ENCODE results near the gene PRSS57.
"Not testable (repeated sequence)": the region's sequence is repeated elsewhere in the genome, so short reads cannot be mapped to it uniquely, and the experiment has no call there.

The PRSS57 gene

GRCh38 chr19:695352-695949 lies at the start of gene PRSS57:
Gene PRSS57, minus strand, starts transcription at chr19:695452. Its CDS starts 22 bp downstream, at chr19:695430.
- no peak for DNase-seq (ENCODE audit: low spot score)

DNA sequence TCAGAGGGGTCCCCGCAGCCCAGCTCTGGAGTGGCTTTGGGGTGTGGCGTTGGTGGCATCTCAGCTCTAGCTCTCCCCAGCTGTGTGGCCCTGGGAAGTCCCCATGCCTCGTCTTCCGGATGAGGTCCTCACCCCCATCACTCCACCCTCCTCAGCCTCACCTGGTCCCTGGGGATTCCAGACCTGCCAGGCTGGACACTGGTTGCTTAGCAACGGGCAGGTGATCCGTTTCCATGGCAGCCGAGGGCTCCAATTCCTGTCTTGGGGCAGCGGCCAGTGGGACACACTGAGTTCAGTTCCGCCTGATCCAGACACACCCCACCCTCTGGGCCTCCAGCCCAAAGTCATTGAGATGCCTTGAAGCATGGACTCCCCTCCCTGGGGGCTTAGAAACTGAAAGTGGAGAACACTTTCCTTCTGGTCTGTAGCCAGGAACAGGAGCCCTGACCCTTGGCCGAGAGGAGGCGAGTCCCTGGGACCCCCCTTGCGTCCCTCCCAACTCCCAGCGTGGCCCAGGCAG lies 48.0 kb upstream of the PRSS57 start:
- no peak for DNase-seq (ENCODE audit: low spot score)

DNA sequence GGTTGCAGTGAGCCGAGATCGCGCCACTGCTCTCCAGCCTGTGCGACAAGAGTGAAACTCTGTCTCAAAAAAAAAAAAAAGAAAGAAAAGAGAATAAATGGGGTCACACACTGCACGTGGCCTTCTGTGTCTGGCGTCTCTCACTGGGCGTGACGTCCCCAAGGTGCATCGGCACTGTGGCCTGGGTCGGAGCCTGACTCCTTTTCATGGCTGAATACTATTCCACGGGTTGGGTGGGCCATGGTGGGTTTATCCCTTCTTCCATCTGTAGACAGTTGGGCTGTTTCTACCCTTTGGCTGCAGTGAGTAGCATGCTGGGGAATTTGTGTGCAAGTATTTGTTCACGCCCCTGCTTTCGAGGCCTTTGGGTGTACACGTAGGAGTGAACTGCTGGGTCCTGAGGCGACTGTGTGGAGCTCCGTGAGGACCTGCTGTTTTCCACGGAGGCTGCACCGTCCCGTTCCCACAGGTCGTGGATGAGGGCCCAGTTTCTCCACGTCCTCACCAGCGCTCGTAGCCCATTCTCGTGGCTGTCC lies 47.4 kb upstream of the PRSS57 start:
- DNase-seq (ENCODE audit: low spot score): no peak

GRCh38 chr19:741506-742131 lies 46.4 kb upstream of the PRSS57 start:
- no peak for DNase-seq (ENCODE audit: low spot score)

- DNase-seq (ENCODE audit: low spot score): not testable (repeated sequence)
These were observed 45.7 kb upstream of the PRSS57 start for GRCh38 chr19:740816-741505.

DNA sequence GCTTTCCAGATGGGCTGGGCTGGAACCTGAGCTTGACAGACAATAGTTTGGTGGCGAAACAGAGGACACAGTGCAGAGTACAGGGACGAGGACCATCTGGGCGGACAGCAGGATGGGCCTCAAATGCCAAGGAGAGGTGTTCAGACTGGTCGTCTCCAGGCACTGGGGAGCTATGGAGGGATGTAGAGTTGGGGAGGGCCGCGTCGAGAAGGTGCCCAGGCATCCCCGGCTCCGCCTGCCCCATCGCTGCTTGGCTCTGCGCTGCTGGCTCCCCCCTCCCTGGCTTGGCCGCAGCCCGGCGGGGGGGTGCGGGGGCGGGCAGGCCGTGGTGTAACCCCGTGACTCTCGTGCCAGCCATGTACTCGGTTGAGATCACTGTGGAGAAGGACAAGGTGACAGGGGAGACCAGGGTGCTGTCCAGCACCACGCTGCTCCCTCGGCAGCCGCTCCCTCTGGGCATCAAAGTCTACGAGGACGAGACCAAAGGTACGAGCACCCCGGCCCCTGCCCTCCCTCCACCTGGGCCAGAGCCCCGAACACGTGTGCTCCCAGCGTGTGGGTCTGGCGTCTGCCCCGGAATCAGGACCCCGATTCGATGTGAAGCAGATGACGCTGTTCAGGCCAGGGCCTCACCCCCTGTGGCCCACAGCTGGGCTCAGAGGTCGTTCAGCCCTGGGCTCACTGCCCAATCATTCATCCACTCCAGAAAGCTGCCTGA lies 44.9 kb upstream of the PRSS57 start:
- DNase-seq (ENCODE audit: low spot score): no peak

- DNase-seq (ENCODE audit: low spot score): no peak
These were observed 43.4 kb upstream of the PRSS57 start for GRCh38 chr19:738509-739128.

GRCh38 chr19:737591-738093 lies 42.4 kb upstream of the PRSS57 start:
- DNase-seq (ENCODE audit: low spot score): peak; percentile 58

GRCh38 chr19:736125-736524 lies 40.9 kb upstream of the PRSS57 start:
- DNase-seq (ENCODE audit: low spot score): no peak

DNA sequence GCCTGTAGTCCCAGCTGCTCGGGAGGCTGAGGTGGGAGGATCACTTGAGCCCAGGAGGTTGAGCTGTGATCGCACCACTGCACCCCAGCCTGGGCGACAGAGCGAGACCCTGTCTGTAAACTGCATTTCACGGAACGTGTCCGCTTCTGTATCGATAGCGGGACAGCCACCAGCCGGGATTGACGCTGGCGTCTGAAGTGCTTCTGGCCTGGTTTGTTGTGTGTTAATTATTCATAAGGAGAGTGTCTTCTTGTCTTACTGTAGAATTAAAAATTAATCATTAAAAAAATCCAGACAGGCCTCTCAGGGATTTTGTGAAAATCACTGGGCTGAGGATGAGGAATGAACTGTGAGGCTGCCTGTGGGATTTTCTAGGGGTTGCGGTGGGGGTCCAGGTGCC lies 39.5 kb upstream of the PRSS57 start:
- no peak for DNase-seq (ENCODE audit: low spot score)

- DNase-seq (ENCODE audit: low spot score): no peak
These were observed 37.2 kb upstream of the PRSS57 start for GRCh38 chr19:732148-733069.

GRCh38 chr19:731000-731399 lies 35.7 kb upstream of the PRSS57 start:
- DNase-seq (ENCODE audit: low spot score): no peak

DNA sequence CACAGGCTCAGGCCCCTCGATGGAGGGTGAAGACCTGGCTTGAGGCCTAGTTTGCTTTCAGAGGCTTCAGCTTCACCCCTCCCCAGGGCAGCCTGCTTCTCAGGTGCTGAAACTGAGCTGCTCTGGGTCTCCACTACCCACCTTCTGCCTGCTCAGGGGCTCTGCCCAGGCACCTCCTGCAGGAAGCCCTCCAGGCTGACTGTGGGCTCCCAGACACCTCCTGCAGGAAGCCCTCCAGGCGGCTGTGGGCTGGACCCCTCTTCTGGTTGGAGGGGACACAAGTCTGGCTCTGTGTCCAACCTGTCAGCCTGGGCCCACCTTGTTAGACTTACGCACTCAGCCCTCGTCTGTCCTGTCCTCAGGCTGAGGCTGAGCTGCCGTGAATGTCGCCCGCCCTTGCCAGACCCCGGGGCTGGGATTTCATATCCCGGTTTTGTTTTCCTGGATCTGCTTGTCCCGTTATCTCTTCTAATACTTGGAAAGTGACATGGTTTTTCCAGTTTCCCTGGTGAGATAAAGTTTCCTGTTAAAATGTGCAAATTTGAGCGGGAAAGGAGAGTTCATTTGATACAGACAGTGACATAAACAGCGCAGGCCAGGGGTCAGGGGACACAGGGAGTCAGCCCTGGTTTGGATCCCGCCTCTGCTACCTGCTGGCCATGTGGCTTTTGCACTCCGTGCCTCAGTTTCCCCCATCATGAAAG lies 34.9 kb upstream of the PRSS57 start:
- no peak for DNase-seq (ENCODE audit: low spot score)

DNA sequence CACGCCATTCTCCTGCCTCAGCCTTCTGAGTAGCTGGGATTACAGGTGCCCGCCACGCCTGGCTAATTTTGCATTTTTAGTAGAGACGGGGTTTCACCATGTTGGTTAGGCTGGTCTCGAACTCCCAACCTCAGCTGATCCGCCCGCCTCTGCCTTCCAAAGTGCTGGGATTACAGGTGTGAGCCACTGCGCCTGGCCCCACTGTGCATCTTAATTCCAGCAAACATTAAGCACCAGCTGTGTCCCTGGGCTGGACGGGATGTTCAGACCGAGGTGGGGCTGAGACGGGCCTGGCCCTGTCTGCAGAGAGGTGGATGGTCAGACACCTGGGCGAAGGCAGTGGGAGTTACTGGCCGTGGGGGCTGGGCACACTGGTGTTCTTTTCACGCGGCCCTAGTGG lies 34.3 kb upstream of the PRSS57 start:
- DNase-seq (ENCODE audit: low spot score): not testable (repeated sequence)

DNA sequence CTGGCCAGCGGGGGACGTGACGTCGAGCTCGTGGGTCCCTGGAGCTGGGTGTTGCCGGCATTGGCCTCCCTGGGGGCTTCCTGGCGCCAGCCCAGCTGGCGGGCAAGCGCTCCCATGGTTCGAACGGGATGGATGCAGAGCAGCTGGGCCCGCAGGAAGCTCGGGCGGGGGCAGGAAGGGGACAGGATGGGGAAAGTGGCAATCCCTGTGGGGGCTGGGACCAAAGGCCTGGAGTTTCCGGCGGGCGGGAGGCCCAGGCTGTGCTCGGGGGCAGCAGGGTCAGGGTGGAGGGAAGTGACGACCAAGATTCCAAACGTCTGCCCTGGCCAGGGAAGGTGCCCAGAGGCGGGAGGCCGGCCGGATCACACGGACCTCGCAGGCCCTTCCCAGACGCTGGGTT lies 32.8 kb upstream of the PRSS57 start:
- DNase-seq (ENCODE audit: low spot score): no peak

DNA sequence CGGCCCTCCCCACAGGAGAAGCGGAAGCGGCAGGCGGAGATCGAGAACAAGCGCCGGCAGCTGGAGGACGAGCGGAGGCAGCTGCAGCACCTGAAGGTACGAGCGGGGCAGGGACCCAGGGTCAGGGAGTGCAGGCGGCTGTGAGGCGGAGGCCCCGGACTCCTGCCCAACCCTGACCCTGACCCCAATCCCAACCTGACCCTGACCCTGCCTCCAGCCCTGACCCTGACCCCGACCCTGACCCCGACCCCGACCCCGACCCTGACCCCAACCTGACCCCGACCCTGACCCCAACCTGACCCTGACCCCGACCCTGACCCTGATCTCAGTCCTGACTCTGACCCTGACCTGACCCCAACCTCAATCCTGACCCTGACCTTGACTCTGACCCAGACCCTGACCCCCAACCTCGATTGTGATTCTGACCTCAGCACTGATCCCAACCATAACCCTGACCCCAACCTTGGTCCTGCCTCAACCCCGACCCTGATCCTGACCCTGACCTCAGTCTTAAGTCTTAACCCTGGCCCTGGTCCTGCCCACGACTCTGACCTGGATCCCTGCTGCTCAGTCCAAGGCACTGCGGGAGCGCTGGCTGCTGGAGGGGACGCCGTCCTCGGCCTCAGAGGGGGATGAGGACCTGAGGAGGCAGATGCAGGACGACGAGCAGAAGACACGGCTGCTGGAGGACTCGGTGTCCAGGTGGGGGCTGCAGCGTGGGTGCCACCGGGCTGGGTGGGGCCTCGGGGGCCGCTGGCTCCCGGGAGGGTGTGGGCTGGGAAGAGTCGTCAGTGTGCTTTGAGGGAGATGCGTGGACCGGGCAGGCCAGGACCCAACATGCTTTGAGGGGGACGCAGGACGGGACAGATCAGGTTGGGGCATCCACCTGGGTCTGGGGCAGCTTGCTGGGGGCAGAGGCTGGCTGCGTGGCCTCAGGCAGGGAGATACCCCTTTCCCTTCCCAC lies 32.0 kb upstream of the PRSS57 start:
- no peak for DNase-seq (ENCODE audit: low spot score)

DNA sequence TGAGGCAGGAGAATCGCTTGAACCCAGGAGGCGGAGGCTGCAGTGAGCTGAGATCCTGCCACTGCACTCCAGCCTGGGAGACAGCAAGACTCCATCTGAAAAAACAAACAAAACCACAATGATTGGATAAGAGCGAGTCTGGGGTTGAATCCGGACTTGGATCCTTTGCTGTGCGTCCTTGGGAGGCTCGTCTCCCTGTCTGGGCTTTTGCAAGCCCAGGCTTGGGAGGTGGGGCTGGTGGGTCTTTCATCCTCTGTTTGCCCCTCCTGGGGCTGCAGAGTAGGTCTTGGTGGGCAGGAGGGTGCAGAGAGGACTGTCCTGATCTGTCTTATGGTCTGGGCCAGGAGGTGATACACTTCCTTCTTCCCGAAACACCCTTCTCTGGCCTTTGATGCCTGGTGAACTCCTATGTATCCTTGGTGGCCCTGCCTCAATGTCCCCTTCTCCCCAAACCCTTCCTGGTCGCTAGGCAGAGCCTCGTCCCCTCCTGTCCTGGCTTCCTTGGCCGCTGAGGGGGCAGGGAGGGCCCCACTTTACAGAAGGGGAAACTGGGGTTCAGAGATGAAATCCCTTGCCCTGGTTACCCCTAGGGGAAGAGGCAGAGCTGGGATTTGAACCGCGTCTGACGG lies 30.3 kb upstream of the PRSS57 start:
- no peak for DNase-seq (ENCODE audit: low spot score)

DNA sequence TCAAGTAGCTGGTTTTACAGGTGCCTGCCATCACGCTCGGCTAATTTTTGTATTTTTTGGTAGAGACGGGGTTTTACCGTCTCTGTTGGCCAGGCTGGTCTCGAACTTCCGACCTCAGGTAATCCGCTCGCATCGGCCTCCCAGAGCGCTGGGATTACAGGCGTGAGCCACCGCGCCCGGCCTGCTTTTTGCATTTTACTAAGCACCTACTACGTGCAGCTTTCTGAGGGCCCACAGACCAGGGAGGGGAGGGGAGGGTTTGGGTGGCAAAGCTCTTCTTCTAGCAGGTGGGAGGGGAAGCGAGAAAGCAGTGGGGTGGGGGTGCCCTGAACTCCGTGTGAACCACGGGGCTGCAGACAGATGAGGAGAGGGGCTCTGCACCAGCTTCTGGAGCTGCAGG lies 28.5 kb upstream of the PRSS57 start:
- DNase-seq (ENCODE audit: low spot score): no peak

All from activated CD4-positive, alpha-beta T cell treated with anti-CD3 and anti-CD28 coated beads, Interleukin-2, Interleukin-4, amounts not matched to agents 100 ng/mL and 50 ng/mL, durations not matched to agents 16 hours and 8 hours (primary cell).